ENCODE measurements around the gene PSMB8.
"Not testable (repeated sequence)": the region's sequence is repeated elsewhere in the genome, so short reads cannot be mapped to it uniquely, and the experiment has no call there.

Gene PSMB8

GRCh38 chr6:32885698-32886286 is 41.9 kb upstream of the PSMB8 start:
- DNase-seq (ENCODE audit: low read depth), result peak; percentile 90
- no peak overlapping the region for H3K4me3 ChIP-seq (ENCODE audit: low read depth, low read length)
- TF ChIP-seq CTCF (conservative IDR thresholded peaks at IDR 0.05; ENCODE audit: low read depth, low read length), result peak; percentile 54

GRCh38 chr6:32883789-32884188 is 39.9 kb upstream of the PSMB8 start:
- H3K4me3 ChIP-seq (ENCODE audit: low read depth, low read length), result no peak overlapping the region
- TF ChIP-seq CTCF (conservative IDR thresholded peaks at IDR 0.05; ENCODE audit: low read depth, low read length), result no peak
- peak; percentile 75 for DNase-seq (ENCODE audit: low read depth)

DNA sequence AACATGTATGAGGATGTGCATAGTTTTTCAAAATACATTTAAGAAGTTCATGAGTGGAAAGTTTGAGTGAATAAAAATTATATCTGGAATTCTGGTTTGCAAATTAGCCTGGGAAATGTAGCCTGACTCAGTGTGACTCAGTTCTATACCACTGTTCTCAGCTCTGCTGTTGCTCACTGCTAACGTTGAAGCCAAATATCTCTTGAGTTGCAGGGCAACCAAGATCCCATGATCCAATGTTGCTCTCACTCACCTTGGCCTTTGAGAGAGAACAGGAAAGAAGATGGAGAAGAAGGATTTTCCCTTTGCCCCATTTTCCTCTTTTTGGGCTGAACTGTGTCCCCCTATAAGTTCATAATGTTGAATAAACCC is 39.0 kb upstream of the PSMB8 start:
- peak; percentile 30 for DNase-seq (ENCODE audit: low read depth)
- TF ChIP-seq CTCF (conservative IDR thresholded peaks at IDR 0.05; ENCODE audit: low read depth, low read length), result no peak
- no peak overlapping the region for H3K4me3 ChIP-seq (ENCODE audit: low read depth, low read length)

GRCh38 chr6:32880962-32881361 is 37.1 kb upstream of the PSMB8 start:
- H3K4me3 ChIP-seq (ENCODE audit: low read depth, low read length); DNase-seq (ENCODE audit: low read depth): not testable (repeated sequence)

DNA sequence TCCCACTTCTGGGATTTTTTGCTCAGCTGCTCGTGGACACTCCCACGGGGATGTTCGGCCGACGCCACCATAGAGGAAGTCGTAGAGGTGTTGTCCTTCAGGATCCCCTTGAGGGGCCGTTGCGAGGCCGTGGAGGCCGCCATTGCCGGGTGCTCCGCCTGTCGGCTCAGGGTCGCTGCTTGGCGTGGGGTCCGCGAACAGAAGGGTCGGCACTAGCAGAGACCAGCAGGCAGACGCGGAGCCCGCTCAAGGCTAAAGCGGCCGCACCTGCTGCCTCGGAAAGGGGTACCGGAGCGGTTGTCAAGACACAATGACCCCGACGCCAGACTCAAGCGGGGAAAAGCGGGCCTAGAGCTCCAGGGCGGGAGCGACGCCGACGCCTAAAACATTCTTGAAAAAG is 35.8 kb upstream of the PSMB8 start:
- no peak for TF ChIP-seq CTCF (conservative IDR thresholded peaks at IDR 0.05; ENCODE audit: low read depth, low read length)
- no peak for DNase-seq (ENCODE audit: low read depth)
- no peak overlapping the region for H3K4me3 ChIP-seq (ENCODE audit: low read depth, low read length)

GRCh38 chr6:32876603-32877002 is 32.8 kb upstream of the PSMB8 start:
- no peak for TF ChIP-seq CTCF (conservative IDR thresholded peaks at IDR 0.05; ENCODE audit: low read depth, low read length)
- no peak overlapping the region for H3K4me3 ChIP-seq (ENCODE audit: low read depth, low read length)
- DNase-seq (ENCODE audit: low read depth), result no peak

DNA sequence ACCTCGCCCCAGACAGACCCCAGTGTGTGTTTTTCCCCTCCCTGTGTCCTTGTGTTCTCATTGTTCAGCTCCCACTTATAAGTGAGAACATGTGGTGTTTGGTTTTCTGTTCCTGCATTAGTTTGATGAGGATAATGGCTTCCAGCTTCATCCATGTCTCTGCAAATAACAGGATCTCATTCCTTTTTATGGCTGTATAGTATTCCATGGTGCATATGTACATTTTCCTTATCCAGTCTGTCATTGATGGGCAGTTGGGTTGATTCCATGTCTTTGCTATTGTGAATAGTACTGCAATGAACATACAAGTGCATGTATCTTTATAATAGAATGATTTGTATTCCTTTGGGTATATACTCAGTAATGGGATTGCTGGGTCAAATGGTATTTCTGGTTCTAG is 30.1 kb upstream of the PSMB8 start:
- DNase-seq (ENCODE audit: low read depth); H3K4me3 ChIP-seq (ENCODE audit: low read depth, low read length): not testable (repeated sequence)

GRCh38 chr6:32868257-32868788 is 24.5 kb upstream of the PSMB8 start:
- peak; percentile 92 for TF ChIP-seq CTCF (conservative IDR thresholded peaks at IDR 0.05; ENCODE audit: low read depth, low read length)
- peak; percentile 79 for DNase-seq (ENCODE audit: low read depth)
- H3K4me3 ChIP-seq (ENCODE audit: low read depth, low read length), result no peak overlapping the region
